ENCODE data around the gene CARMIL1.

CARMIL1 gene

GRCh38 chr6:25332655-25333071 lies 53.5 kb downstream of the CARMIL1 start:
- peak in 1 of 56 donors; percentile 9 for DNase-seq

- no peak for DNase-seq
These were observed 54.3 kb downstream of the CARMIL1 start for GRCh38 chr6:25333471-25333870.

GRCh38 chr6:25334793-25335192 lies 55.6 kb downstream of the CARMIL1 start:
- DNase-seq, result no peak

GRCh38 chr6:25336996-25337395 lies 57.8 kb downstream of the CARMIL1 start:
- DNase-seq, result no peak

- no peak for DNase-seq
These were observed 58.3 kb downstream of the CARMIL1 start for GRCh38 chr6:25337431-25337830.

- DNase-seq, result no peak
These were observed 61.4 kb downstream of the CARMIL1 start for GRCh38 chr6:25340431-25341202.

- DNase-seq, result no peak
These were observed 62.0 kb downstream of the CARMIL1 start for GRCh38 chr6:25341203-25341552.

- no peak for DNase-seq
These were observed 62.9 kb downstream of the CARMIL1 start for GRCh38 chr6:25341923-25342619.

GRCh38 chr6:25342802-25343201 lies 63.6 kb downstream of the CARMIL1 start:
- DNase-seq, result no peak

GRCh38 chr6:25343984-25344383 lies 64.8 kb downstream of the CARMIL1 start:
- DNase-seq, result no peak

GRCh38 chr6:25344827-25345226 lies 65.7 kb downstream of the CARMIL1 start:
- DNase-seq, result no peak

GRCh38 chr6:25346064-25346463 lies 66.9 kb downstream of the CARMIL1 start:
- no peak for DNase-seq

- DNase-seq, result no peak
These were observed 71.4 kb downstream of the CARMIL1 start for GRCh38 chr6:25350573-25350972.

GRCh38 chr6:25351485-25351884 lies 72.3 kb downstream of the CARMIL1 start:
- no peak for DNase-seq

- no peak for DNase-seq
These were observed 73.1 kb downstream of the CARMIL1 start for GRCh38 chr6:25352285-25352684.

- no peak for DNase-seq
These were observed 75.1 kb downstream of the CARMIL1 start for GRCh38 chr6:25354078-25354932.

GRCh38 chr6:25359191-25359861 lies 80.2 kb downstream of the CARMIL1 start:
- DNase-seq, result peak in 37 of 56 donors; percentile 3 to 83 (median 29)

GRCh38 chr6:25359891-25360290 lies 80.7 kb downstream of the CARMIL1 start:
- DNase-seq, result peak in 2 of 56 donors; percentile 11 to 21

GRCh38 chr6:25360621-25361020 lies 81.4 kb downstream of the CARMIL1 start:
- DNase-seq, result no peak

GRCh38 chr6:25363427-25363826 lies 84.3 kb downstream of the CARMIL1 start:
- peak in 2 of 56 donors; percentile 8 to 10 for DNase-seq

GRCh38 chr6:25365154-25365553 lies 86.0 kb downstream of the CARMIL1 start:
- DNase-seq, result no peak

All from nucleus accumbens (tissue), 56 donors.